GM18507 (cell line): ENCODE measurements around the gene ADAMTS20.
A peak's percentile ranks its signal among the peaks of the same experiment; 100 is the strongest.
"Not testable (repeated sequence)": the region's sequence is repeated elsewhere in the genome, so short reads cannot be mapped to it uniquely, and the experiment has no call there.

Experiments
- DNase-seq: peaks from one replicate; pipeline ENCODE4 v3.0.0; 2011; ENCODE audit warnings: low read depth; ENCODE audit not compliant: insufficient read length; ENCODE audit errors: extremely low spot score
- FAIRE-seq: peaks from 2 replicates; lab custom pipeline; 2011; peaks lifted over from hg19 to GRCh38; lab: Jason Lieb, UNC

ADAMTS20 gene

DNA sequence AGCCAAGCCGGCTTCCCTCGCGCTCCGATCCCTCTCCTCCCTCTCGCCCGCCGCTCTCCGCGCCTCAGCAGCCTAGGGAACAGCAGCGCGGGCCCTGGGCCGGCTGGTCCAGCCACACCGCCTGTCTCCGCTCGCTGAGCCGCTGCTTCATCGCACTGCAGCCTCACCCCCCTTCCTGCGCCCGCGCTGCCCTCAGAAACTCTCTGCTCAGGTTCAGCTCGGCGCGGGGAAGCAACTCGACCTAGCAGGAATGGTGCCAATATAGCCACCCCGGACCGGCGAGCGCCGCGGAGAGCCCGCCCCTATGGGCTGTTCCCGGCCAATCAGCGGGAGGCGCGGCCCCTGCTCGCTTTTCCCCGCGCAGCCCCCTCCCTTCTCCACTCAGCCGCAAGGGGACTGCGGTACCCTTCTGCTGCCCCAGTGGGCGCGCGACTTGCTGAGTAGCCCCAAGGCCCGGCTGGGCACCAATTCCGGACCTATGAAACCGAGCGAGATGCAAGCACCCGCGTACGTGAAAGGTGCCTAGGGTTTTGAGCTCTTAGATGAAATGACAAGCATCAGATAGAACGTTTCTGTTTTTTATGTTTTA lies at the start of gene ADAMTS20:
Gene ADAMTS20 (minus strand): TSS at position 233 of the 589 bp plus-strand sequence. CDS start 282 bp downstream, outside the sequence.
- DNase-seq (no peak), FAIRE-seq (no peak)

DNA sequence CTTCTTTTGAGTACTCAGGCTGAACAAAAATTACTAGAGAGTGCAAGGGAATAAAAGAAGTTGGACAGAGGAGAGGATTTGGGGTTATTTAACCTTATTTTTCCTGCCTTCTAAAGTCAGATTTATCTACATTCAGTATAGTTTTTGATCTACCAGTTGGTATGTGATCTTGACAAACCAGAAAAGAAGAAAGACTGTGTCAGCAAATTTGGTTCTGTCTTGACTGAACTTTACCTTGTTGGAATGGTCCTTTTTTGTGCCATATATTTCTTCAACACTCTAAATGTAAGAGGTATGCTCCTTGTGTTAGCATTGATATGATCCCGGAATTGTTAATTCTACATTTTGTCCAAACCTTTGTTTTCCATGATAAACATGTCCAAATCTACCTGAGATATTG lies 47.7 kb upstream of the ADAMTS20 start:
- DNase-seq (no peak), FAIRE-seq (no peak)

DNA sequence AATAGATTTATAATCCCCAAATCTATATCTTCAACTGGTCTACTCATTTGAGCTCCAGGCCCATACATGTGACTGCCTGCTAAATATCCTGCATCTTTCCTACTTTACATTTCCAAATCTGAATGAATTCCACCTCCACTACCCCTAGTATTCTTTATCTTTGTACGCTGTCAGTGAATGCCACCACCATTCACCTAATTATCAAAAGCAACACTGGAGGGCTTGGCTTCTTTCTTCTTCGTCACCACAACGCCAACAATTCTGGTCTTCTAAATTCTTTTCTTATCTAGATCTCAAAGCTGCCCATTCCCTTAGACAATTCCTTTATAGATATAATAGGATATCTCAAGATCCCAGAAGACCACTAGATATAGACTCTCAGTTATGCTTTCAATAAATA lies 47.1 kb upstream of the ADAMTS20 start:
- no peak for FAIRE-seq
- no peak for DNase-seq

GRCh38 chr12:43590307-43590706 lies 38.3 kb upstream of the ADAMTS20 start:
- FAIRE-seq (no peak), DNase-seq (no peak)

DNA sequence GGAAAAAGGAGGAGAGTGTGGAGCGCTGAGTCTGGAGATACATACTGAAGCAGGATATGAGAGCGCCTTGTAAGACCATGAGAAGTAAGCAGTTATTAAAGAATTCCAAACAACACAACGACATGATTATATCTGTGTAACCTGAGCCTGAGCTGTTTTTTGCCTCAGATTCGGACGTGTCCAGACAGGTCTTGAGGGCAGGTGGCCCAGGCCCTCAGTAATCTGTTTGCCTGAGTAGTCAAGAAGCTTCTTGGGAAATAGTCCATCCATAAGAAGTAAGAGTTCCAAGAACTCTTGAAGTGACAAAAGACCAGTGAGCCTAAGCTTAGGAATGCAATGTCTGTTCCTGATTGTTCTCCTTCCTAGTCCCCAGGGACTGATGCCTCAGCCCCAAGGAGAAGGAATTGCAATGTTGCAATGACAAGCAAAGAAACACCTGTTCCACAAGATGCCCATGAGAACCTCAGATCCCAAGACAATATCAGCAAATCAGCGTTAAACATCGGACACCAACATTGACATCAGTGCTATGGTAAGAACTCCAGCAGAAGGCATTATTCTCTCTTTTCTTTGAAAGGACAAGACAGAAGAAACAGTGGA lies 34.7 kb upstream of the ADAMTS20 start:
- DNase-seq (no peak), FAIRE-seq (no peak)

GRCh38 chr12:43585676-43586075 lies 33.7 kb upstream of the ADAMTS20 start:
- no peak for FAIRE-seq
- no peak for DNase-seq

GRCh38 chr12:43580601-43581000 lies 28.6 kb upstream of the ADAMTS20 start:
- DNase-seq (no peak), FAIRE-seq (no peak)

DNA sequence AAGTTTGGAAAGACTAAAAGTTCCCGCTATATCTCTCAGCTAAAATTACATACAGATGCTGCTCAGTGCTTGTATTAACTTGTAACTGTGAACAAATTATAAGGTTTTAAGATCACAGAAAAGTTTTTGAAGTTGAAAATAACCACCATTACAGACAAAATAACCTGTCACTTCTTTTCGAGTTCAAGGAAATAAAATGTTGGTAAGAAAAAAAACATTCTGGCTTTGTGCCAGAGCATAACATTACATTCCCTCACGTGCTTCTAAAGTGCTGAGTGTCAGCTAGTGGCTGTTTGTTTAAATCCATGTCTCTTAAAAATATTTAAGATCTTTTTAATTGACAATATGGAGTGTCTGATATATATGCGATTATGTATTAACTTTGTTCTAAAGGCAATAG lies 27.2 kb upstream of the ADAMTS20 start:
- FAIRE-seq, result no peak
- DNase-seq, result no peak

- no peak for FAIRE-seq
- DNase-seq, result no peak
These were observed 26.8 kb upstream of the ADAMTS20 start for GRCh38 chr12:43578782-43579181.

- no peak for DNase-seq
- FAIRE-seq, result no peak
These were observed 25.4 kb upstream of the ADAMTS20 start for GRCh38 chr12:43577381-43577780.

- FAIRE-seq, result no peak
- no peak for DNase-seq
These were observed 24.2 kb upstream of the ADAMTS20 start for GRCh38 chr12:43576162-43576561.

DNA sequence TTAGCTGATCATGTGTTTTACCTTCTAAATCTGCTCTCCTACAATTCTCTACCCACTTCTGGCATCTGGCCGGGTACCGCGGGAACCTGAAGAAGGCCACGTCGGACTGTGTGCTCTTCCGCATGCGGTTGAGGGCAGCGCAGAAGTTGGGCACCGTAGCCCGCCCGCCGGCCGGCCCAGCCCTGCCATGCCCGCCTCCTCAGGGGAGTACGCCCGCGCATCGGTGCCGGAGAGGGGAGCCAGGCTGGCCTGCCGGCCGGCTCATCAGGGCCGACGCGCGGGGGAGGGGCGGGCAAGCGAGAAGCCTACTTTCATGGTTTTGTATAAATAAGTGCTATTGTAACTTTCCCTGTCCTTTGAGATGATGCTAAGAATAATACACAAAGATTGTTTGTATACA lies 19.9 kb upstream of the ADAMTS20 start:
- no peak for FAIRE-seq
- no peak for DNase-seq

GRCh38 chr12:43556057-43556456 lies 4.1 kb upstream of the ADAMTS20 start:
- FAIRE-seq, result no peak
- DNase-seq, result no peak

GRCh38 chr12:43551279-43551970 lies 578 bp downstream of the ADAMTS20 start:
- FAIRE-seq (no peak), DNase-seq (no peak)

GRCh38 chr12:43550831-43551271 lies 1.2 kb downstream of the ADAMTS20 start:
- FAIRE-seq, result no peak
- DNase-seq, result no peak

GRCh38 chr12:43544703-43545102 lies 7.3 kb downstream of the ADAMTS20 start:
- FAIRE-seq (no peak), DNase-seq (no peak)

- no peak for DNase-seq
- FAIRE-seq, result no peak
These were observed 11.5 kb downstream of the ADAMTS20 start for GRCh38 chr12:43540470-43540869.

DNA sequence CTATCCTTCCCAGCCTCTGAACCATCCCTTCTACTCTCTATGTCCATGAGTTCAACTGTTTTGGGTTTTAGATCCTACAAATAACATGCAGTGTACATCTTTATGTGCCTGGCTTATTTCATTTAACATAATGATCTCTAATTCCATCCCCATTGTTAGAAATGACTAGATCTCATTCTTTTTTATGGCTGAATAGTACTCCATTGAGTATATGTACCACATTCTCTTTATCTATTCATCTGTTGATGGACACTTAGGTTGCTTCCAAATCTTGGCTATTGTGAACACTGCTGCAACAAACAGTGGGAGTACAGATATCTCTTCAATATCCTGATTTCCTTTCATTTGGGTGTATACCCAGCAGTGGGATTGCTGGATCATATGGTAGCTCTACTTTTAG lies 14.3 kb downstream of the ADAMTS20 start:
- DNase-seq, FAIRE-seq: not testable (repeated sequence)

DNA sequence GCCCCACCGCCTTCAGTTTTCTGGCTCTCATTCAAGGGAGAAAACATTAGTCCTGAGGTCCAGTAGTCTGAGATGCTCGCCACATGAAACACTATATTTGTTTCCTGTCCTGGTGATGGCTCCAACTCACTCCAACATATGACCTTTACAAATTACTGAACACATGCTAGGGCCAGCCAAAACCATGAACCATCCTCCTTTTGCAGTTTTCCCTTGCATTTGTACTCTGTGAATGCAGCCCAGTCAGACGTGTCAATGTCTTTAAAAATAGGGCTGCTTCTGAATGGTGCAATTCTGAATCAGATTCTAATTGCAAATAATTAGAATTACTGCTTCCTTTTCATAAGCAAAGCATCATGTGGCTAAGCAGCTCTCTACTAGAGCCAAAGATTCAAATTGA lies 36.0 kb downstream of the ADAMTS20 start:
- DNase-seq, result no peak
- FAIRE-seq, result no peak

DNA sequence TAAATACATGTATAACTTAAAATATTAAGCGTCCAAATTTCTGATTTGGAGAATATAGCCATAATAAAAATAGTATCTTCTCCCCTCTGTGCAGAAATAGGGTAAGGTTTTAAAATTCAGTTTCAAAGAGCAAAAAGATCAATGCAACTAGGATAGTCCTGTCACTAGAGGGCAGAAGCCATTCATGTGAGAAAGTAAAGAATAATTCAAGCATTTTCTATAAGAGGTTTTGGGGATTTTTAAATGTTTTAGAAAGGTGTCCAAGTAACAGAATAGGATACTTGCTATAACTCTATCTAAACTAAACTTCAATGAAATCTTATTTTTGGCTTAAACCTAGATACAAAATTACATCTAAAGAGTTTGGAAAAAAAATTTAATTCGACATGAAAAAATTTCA lies 50.3 kb downstream of the ADAMTS20 start:
- no peak for DNase-seq
- peak; percentile 55 for FAIRE-seq

GRCh38 chr12:43493261-43493797 lies 58.7 kb downstream of the ADAMTS20 start:
- no peak for FAIRE-seq
- no peak for DNase-seq
